GM06990 (cell line): ENCODE data around the gene MUC2.
"Not testable (repeated sequence)": the region's sequence is repeated elsewhere in the genome, so short reads cannot be mapped to it uniquely, and the experiment has no call there.

Source experiments
- DNase-seq: peaks from one replicate; pipeline ENCODE4 v3.0.0-alpha.2; 2011; ENCODE audit not compliant: insufficient read length; ENCODE audit errors: extremely low read depth
- H3K27me3 ChIP-seq: replicated peaks from 2 replicates; pipeline ENCODE4 v1.6.0; 2011; ENCODE audit warnings: low read length; ENCODE audit not compliant: control insufficient read depth, insufficient read depth
- H3K36me3 ChIP-seq: 2 replicates; pipeline ENCODE4 v1.5.1; 2011; ENCODE audit warnings: low read length; ENCODE audit not compliant: control insufficient read depth, insufficient read depth
- H3K4me3 ChIP-seq: replicated peaks from 2 replicates; pipeline ENCODE4 v1.5.1; 2011; ENCODE audit warnings: low read depth, mild to moderate bottlenecking, control low read depth, low read length
- TF ChIP-seq, protein P1 (sequence below): IDR thresholded peaks from 2 replicates; pipeline ENCODE4 v1.5.1; 2011; ENCODE audit warnings: low read length, control low read depth, mild to moderate bottlenecking, inconsistent platforms; ENCODE audit not compliant: insufficient read depth, poor library complexity, severe bottlenecking

MUC2 gene

DNA sequence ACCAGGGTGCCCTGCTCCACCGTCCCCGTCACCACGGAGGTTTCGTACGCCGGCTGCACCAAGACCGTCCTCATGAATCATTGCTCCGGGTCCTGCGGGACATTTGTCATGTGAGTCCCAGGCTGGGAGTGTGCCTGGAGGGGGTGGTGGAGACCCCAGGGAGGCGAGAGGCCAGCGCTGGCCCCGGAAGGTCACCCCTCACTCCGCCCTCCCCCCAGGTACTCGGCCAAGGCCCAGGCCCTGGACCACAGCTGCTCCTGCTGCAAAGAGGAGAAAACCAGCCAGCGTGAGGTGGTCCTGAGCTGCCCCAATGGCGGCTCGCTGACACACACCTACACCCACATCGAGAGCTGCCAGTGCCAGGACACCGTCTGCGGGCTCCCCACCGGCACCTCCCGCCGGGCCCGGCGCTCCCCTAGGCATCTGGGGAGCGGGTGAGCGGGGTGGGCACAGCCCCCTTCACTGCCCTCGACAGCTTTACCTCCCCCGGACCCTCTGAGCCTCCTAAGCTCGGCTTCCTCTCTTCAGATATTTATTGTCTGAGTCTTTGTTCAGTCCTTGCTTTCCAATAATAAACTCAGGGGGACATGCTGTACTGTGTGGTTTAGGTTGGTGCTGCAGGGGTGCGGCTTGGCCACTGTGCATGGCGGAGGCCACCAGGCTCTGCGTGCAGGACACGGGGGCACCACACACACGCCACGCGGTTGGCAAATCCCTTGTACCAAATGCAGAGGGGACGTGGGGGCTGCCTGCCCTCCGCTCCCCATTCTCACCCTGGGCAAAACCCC, 35.4 kb downstream of the MUC2 start:
- H3K36me3 ChIP-seq, result no peaks in the 10 kb centered on the region
- DNase-seq, result no peak
- H3K4me3 ChIP-seq, result no peak overlapping the region
- no peaks in the 10 kb centered on the region for H3K27me3 ChIP-seq
- TF ChIP-seq, protein P1, sequence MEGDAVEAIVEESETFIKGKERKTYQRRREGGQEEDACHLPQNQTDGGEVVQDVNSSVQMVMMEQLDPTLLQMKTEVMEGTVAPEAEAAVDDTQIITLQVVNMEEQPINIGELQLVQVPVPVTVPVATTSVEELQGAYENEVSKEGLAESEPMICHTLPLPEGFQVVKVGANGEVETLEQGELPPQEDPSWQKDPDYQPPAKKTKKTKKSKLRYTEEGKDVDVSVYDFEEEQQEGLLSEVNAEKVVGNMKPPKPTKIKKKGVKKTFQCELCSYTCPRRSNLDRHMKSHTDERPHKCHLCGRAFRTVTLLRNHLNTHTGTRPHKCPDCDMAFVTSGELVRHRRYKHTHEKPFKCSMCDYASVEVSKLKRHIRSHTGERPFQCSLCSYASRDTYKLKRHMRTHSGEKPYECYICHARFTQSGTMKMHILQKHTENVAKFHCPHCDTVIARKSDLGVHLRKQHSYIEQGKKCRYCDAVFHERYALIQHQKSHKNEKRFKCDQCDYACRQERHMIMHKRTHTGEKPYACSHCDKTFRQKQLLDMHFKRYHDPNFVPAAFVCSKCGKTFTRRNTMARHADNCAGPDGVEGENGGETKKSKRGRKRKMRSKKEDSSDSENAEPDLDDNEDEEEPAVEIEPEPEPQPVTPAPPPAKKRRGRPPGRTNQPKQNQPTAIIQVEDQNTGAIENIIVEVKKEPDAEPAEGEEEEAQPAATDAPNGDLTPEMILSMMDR, result no peak

DNA sequence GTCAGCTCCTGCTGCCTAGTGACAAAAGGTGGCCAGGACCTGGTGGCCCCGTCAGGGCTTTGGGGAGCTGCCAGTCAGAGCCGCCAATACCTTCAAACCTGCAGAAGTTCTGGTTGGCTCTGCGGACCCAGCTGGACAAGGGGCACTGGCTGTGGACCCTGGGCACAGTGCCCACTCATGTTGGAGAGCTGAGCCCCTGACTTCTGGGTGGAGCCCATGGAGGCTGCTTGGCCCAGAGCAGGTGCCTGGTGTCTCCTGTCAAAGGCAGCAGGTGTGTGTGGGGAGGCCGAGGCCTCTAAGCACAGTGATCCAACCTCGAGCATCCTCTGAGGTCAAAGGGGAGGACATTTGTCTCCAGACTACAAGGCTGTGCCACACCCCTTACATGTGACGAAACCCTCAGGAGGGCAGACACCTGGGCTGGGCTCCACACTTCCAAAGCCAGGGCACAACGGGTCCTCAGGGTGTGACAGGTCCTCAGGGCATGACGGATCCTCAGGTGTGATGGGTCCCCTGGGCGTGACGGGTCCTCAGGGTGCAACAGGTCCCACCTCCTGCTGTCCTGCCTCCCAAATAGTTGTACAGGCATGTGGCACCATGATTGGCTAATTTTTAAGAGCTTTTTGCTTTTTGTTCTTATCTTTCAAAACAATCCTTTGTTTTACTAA, 37.0 kb downstream of the MUC2 start:
- no peak for DNase-seq
- TF ChIP-seq, protein P1, result no peak
- no peaks in the 10 kb centered on the region for H3K27me3 ChIP-seq
- no peak overlapping the region for H3K4me3 ChIP-seq
- H3K36me3 ChIP-seq, result no peaks in the 10 kb centered on the region

DNA sequence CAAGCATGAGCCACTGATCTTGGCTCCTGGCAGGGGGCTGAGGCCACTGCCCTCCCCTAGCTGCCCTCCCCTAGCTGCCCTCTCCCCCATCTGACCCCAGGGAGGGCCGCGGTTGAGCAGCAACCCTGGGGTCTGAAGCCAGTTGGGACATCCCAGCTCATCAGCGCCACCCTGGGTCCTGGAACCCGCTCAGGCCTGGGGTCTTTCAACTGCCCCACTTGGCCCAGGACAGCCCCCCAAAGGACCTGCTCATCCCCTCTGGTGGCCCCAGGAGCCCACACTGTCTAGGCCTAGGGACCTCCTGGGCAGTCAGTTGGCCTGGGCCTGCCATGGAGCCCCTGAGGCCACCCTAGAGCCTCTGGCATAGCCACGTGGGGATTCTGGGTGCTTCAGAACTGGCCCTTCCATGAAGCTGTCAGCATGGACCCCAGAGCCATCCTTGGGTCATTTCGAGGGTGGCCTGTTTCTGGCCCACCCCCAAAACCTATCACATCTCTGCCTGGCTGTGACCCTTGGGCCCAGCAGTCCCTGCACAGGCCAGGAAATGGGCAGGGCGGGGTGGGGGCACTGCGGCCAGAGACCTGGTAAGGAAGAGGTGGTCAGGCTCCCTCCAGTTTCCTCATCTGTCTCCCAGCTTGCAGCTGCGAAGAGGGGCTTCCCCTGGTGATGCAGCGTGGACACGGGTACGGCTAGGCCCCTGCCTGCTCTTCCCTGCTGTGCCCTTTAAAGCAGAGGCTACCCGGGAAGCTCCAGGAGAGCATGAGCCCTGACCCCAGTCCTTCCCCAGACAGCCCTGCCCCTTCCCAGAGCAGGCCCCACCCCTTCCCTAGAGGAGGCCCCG, 37.9 kb downstream of the MUC2 start:
- H3K36me3 ChIP-seq, result no peaks in the 10 kb centered on the region
- TF ChIP-seq, protein P1, result no peak
- no peaks in the 10 kb centered on the region for H3K27me3 ChIP-seq
- H3K4me3 ChIP-seq, result no peak overlapping the region
- DNase-seq, result no peak

GRCh38 chr11:1113405-1114201, 38.9 kb downstream of the MUC2 start:
- no peak overlapping the region for H3K4me3 ChIP-seq
- DNase-seq, result no peak
- H3K36me3 ChIP-seq, result no peaks in the 10 kb centered on the region
- no peaks in the 10 kb centered on the region for H3K27me3 ChIP-seq
- TF ChIP-seq, protein P1, result no peak

GRCh38 chr11:1115292-1115691, 40.6 kb downstream of the MUC2 start:
- H3K36me3 ChIP-seq, H3K27me3 ChIP-seq, DNase-seq, H3K4me3 ChIP-seq: not testable (repeated sequence)
